Measurements from ENCODE around the gene NR2C1. TPM values are rescaled to one million over a fixed set of nuclear protein-coding genes. Genes with fewer than 3 reads are reported as not detected.
"Not testable (repeated sequence)": the region's sequence is repeated elsewhere in the genome, so short reads cannot be mapped to it uniquely, and the experiment has no call there.

The NR2C1 gene
- total RNA-seq, 1 donor from 2014 or later = 44.3 TPM

GRCh38 chr12:94997061-94997460 is 76.4 kb downstream of the NR2C1 start:
- Histone ChIP-seq H3K79me2 (ENCODE audit: insufficient read depth, low read length) (peaks cover 45% of the 10 kb centered on the region), H3K4me1 (ENCODE audit: insufficient read depth, low read length) (peaks cover 8% of the 10 kb centered on the region), H3K36me3 (ENCODE audit: insufficient read depth, low read length) (peaks cover 17% of the 10 kb centered on the region), H3K9ac (ENCODE audit: low read length) (no peak overlapping the region), H3K4me3 (ENCODE audit: insufficient read depth, low read depth, low read length) (no peak overlapping the region), H3K27me3 (ENCODE audit: insufficient read depth, low read length) (no peaks in the 10 kb centered on the region), H2AFZ (ENCODE audit: low read depth, low read length) (no peak overlapping the region), H3K9me3 (ENCODE audit: insufficient read depth, low read depth, low read length) (no peaks in the 10 kb centered on the region), H4K20me1 (ENCODE audit: insufficient read depth, low read length) (peaks cover 9% of the 10 kb centered on the region), H3K27ac (ENCODE audit: low read depth, low read length) (no peak overlapping the region), H3K4me2 (ENCODE audit: low read length) (no peak overlapping the region)
- Mint-ChIP-seq H3K27ac (ENCODE audit: unreplicated experiment) (no peak overlapping the region), H3K4me1 (ENCODE audit: low read depth, unreplicated experiment) (peaks cover 12% of the 10 kb centered on the region), H3K36me3 (ENCODE audit: low read depth, unreplicated experiment) (peaks cover 7% of the 10 kb centered on the region), H3K9me3 (ENCODE audit: unreplicated experiment) (no peaks in the 10 kb centered on the region), H3K4me3 (ENCODE audit: unreplicated experiment) (no peak overlapping the region), H3K27me3 (ENCODE audit: low read depth, unreplicated experiment) (no peaks in the 10 kb centered on the region)
- FAIRE-seq (no peak), DNase-seq (ENCODE audit: low read depth) (no peak)
- TF ChIP-seq, protein P1, sequence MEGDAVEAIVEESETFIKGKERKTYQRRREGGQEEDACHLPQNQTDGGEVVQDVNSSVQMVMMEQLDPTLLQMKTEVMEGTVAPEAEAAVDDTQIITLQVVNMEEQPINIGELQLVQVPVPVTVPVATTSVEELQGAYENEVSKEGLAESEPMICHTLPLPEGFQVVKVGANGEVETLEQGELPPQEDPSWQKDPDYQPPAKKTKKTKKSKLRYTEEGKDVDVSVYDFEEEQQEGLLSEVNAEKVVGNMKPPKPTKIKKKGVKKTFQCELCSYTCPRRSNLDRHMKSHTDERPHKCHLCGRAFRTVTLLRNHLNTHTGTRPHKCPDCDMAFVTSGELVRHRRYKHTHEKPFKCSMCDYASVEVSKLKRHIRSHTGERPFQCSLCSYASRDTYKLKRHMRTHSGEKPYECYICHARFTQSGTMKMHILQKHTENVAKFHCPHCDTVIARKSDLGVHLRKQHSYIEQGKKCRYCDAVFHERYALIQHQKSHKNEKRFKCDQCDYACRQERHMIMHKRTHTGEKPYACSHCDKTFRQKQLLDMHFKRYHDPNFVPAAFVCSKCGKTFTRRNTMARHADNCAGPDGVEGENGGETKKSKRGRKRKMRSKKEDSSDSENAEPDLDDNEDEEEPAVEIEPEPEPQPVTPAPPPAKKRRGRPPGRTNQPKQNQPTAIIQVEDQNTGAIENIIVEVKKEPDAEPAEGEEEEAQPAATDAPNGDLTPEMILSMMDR (IDR thresholded peaks at IDR 0.05; ENCODE audit: insufficient read depth, low read depth, low read length) = no peak
- TF ChIP-seq EZH2 (IDR thresholded peaks at IDR 0.05; ENCODE audit: insufficient read depth, low read length) = no peak

DNA sequence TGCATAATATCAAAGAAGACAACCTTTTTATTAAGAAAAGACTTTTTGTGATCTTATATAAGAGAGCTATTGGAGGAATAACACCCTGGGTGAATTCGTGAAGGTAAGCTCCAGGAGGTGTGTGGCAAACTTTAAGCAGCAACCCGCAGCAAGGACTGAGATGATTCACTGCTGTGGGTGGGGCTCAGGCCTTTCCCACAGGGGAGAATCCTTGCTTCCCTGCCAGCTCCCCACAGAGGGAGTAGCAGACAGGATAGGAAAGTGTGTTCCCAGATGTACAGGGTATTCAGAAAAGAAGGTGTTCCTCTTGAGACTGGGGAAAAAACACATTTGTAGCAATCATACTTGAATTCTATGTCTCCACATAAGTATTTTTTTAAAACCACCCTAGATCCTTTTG is 79.1 kb downstream of the NR2C1 start:
- peak overlapping the region; percentile 34 for H3K27ac ChIP-seq (ENCODE audit: low read depth, low read length)
- Mint-ChIP-seq H3K27me3 (ENCODE audit: low read depth, unreplicated experiment) (no peaks in the 10 kb centered on the region), H3K36me3 (ENCODE audit: low read depth, unreplicated experiment) (peaks cover 8% of the 10 kb centered on the region), H3K4me3 (ENCODE audit: unreplicated experiment) (no peak overlapping the region), H3K9me3 (ENCODE audit: unreplicated experiment) (no peaks in the 10 kb centered on the region), H3K4me1 (ENCODE audit: low read depth, unreplicated experiment) (peaks cover 10% of the 10 kb centered on the region), H3K27ac (ENCODE audit: unreplicated experiment) (peak overlapping the region; percentile 68)
- no peaks in the 10 kb centered on the region for H3K9me3 ChIP-seq (ENCODE audit: insufficient read depth, low read depth, low read length)
- peak overlapping the region; percentile 17 for H3K9ac ChIP-seq (ENCODE audit: low read length)
- peaks cover 4% of the 10 kb centered on the region for H4K20me1 ChIP-seq (ENCODE audit: insufficient read depth, low read length)
- peak overlapping the region; percentile 8 for H3K4me2 ChIP-seq (ENCODE audit: low read length)
- DNase-seq (ENCODE audit: low read depth) (peak; percentile 79), FAIRE-seq (peak; percentile 5)
- peaks cover 27% of the 10 kb centered on the region for H3K79me2 ChIP-seq (ENCODE audit: insufficient read depth, low read length)
- no peak overlapping the region for H2AFZ ChIP-seq (ENCODE audit: low read depth, low read length)
- TF ChIP-seq EZH2 (IDR thresholded peaks at IDR 0.05; ENCODE audit: insufficient read depth, low read length) = no peak
- TF ChIP-seq, protein P1 (IDR thresholded peaks at IDR 0.05; ENCODE audit: insufficient read depth, low read depth, low read length) = no peak
- peaks cover 6% of the 10 kb centered on the region for H3K4me1 ChIP-seq (ENCODE audit: insufficient read depth, low read length)
- H3K4me3 ChIP-seq (ENCODE audit: insufficient read depth, low read depth, low read length) = no peak overlapping the region
- H3K27me3 ChIP-seq (ENCODE audit: insufficient read depth, low read length) = no peaks in the 10 kb centered on the region
- H3K36me3 ChIP-seq (ENCODE audit: insufficient read depth, low read length) = peaks cover 6% of the 10 kb centered on the region

GRCh38 chr12:94993855-94994254 is 79.6 kb downstream of the NR2C1 start:
- H3K36me3 ChIP-seq (ENCODE audit: insufficient read depth, low read length); H3K4me3 Mint-ChIP-seq (ENCODE audit: unreplicated experiment); H3K9me3 Mint-ChIP-seq (ENCODE audit: unreplicated experiment); H4K20me1 ChIP-seq (ENCODE audit: insufficient read depth, low read length); H3K9me3 ChIP-seq (ENCODE audit: insufficient read depth, low read depth, low read length); DNase-seq (ENCODE audit: low read depth); H3K9ac ChIP-seq (ENCODE audit: low read length); H3K27me3 ChIP-seq (ENCODE audit: insufficient read depth, low read length); H3K4me3 ChIP-seq (ENCODE audit: insufficient read depth, low read depth, low read length); H3K27me3 Mint-ChIP-seq (ENCODE audit: low read depth, unreplicated experiment); H3K4me1 ChIP-seq (ENCODE audit: insufficient read depth, low read length); H2AFZ ChIP-seq (ENCODE audit: low read depth, low read length); H3K36me3 Mint-ChIP-seq (ENCODE audit: low read depth, unreplicated experiment); H3K4me1 Mint-ChIP-seq (ENCODE audit: low read depth, unreplicated experiment); FAIRE-seq: not testable (repeated sequence)
- H3K27ac Mint-ChIP-seq (ENCODE audit: unreplicated experiment) = peak overlapping the region; percentile 86
- Histone ChIP-seq H3K27ac (ENCODE audit: low read depth, low read length) (peak overlapping the region; percentile 28), H3K79me2 (ENCODE audit: insufficient read depth, low read length) (peaks cover 25% of the 10 kb centered on the region), H3K4me2 (ENCODE audit: low read length) (peak overlapping the region; percentile 8)

Data from astrocyte (in vitro differentiated cells and primary cell).